A673 (cell line): ENCODE data around the gene RERE. TPM values are rescaled to one million over a fixed set of nuclear protein-coding genes. Genes with fewer than 3 reads are reported as not detected.

Experiments
- BruUV-seq: library from RNA; stranded (reverse); fragments of 400-500 nt; replicated peaks from 2 replicates; lab custom pipeline; 2021; lab: Mats Ljungman, UMichigan
- CTCF ChIA-PET: fragments of 300-600 bp; sonication (Branson Sonifier 250); formaldehyde crosslinking; loops from one replicate; lab custom pipeline; 2022; ENCODE audit warnings: antibody characterized with exemption; lab: Charles Lee
- POLR2A ChIA-PET: fragments of 300-600 bp; sonication (Branson Sonifier 250); formaldehyde crosslinking; loops from one replicate; lab custom pipeline; 2022; ENCODE audit warnings: antibody characterized with exemption; ENCODE audit not compliant: low non-redundant PET; lab: Charles Lee
- DNase-seq: peaks from one replicate; pipeline ENCODE4 v3.0.0-alpha.2; 2015; ENCODE audit warnings: low spot score
- H3K27ac ChIP-seq: fragments of 200-600 bp; sonication (generic); 2 replicates; pipeline ENCODE4 v1.5.1; 2016; ENCODE audit warnings: mixed run types, low read depth, mild to moderate bottlenecking, mixed read lengths, antibody characterized with exemption, low read length; ENCODE audit not compliant: poor library complexity, severe bottlenecking
- H3K27me3 ChIP-seq: fragments of 200-600 bp; sonication (generic); replicated peaks from 2 replicates; pipeline ENCODE4 v1.6.1; 2017; ENCODE audit warnings: mixed run types, low read depth, mild to moderate bottlenecking, mixed read lengths, antibody characterized with exemption, low read length; ENCODE audit not compliant: insufficient read depth, poor library complexity
- H3K36me3 ChIP-seq: fragments of 200-600 bp; sonication (generic); 2 replicates; pipeline ENCODE4 v1.6.1; 2016; ENCODE audit warnings: mixed run types, mild to moderate bottlenecking, mixed read lengths, antibody characterized with exemption, low read length; ENCODE audit not compliant: insufficient read depth, poor library complexity, severe bottlenecking
- H3K4me1 ChIP-seq: fragments of 200-600 bp; sonication (generic); 2 replicates; pipeline ENCODE4 v1.6.1; 2017; ENCODE audit warnings: mixed run types, mild to moderate bottlenecking, mixed read lengths, antibody characterized with exemption, low read length; ENCODE audit not compliant: insufficient read depth, poor library complexity, severe bottlenecking
- H3K4me3 ChIP-seq: fragments of 200-600 bp; sonication (generic); 2 replicates; pipeline ENCODE4 v1.5.1; 2016; ENCODE audit warnings: low read depth, mixed run types, mild to moderate bottlenecking, mixed read lengths, low read length; ENCODE audit not compliant: poor library complexity, severe bottlenecking
- H3K9me3 ChIP-seq: fragments of 200-600 bp; sonication (generic); 2 replicates; pipeline ENCODE4 v1.6.1; 2016; ENCODE audit warnings: mixed run types, low read depth, mild to moderate bottlenecking, mixed read lengths, antibody characterized with exemption, low read length; ENCODE audit not compliant: poor library complexity, severe bottlenecking
- EZH2 ChIP-seq: fragments of 200-600 bp; sonication (generic); IDR thresholded peaks from 2 replicates; pipeline ENCODE4 v1.6.1; 2017; ENCODE audit warnings: borderline replicate concordance, low read depth, mild to moderate bottlenecking, mixed read lengths, antibody characterized with exemption, low read length; ENCODE audit not compliant: poor library complexity, severe bottlenecking
- intact Hi-C: fragments of 100-400 bp; cut with micrococcal nuclease; formaldehyde crosslinking; loops from one replicate; pipeline ENCODE4 v1.10.0; 2022; ENCODE audit not compliant: unreplicated experiment
- total RNA-seq: library from RNA; stranded (reverse); gene quantifications from 2 replicates; pipeline ENCODE4 v1.2.3, GENCODE V29; 2021
- TF ChIP-seq, protein P1 (sequence below): fragments of 300-800, 200-600 bp; sonication (generic); conservative IDR thresholded peaks from 2 replicates; pipeline ENCODE4 v1.5.1; 2017; ENCODE audit warnings: low read depth, mild to moderate bottlenecking, antibody characterized with exemption, low read length, moderate library complexity, mixed read lengths

The RERE gene
- total RNA-seq, 1 experiment from 2014 or later, result 188 TPM

GRCh38 chr1:8329439-8329838, 488.0 kb downstream of the RERE start:
- BruUV-seq, result no TSS peak
- TF ChIP-seq, protein P1, sequence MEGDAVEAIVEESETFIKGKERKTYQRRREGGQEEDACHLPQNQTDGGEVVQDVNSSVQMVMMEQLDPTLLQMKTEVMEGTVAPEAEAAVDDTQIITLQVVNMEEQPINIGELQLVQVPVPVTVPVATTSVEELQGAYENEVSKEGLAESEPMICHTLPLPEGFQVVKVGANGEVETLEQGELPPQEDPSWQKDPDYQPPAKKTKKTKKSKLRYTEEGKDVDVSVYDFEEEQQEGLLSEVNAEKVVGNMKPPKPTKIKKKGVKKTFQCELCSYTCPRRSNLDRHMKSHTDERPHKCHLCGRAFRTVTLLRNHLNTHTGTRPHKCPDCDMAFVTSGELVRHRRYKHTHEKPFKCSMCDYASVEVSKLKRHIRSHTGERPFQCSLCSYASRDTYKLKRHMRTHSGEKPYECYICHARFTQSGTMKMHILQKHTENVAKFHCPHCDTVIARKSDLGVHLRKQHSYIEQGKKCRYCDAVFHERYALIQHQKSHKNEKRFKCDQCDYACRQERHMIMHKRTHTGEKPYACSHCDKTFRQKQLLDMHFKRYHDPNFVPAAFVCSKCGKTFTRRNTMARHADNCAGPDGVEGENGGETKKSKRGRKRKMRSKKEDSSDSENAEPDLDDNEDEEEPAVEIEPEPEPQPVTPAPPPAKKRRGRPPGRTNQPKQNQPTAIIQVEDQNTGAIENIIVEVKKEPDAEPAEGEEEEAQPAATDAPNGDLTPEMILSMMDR, result no peak
- no peak for TF ChIP-seq EZH2
- no peak for DNase-seq
- H3K27me3 ChIP-seq, result no peaks in the 10 kb centered on the region
- no peaks in the 10 kb centered on the region for H3K9me3 ChIP-seq
- CTCF ChIA-PET, result no interaction called here
- no peak overlapping the region for H3K4me3 ChIP-seq
- H3K27ac ChIP-seq, result no peak overlapping the region
- H3K4me1 ChIP-seq, result no peaks in the 10 kb centered on the region
- H3K36me3 ChIP-seq, result no peaks in the 10 kb centered on the region
- intact Hi-C loops, result no loop called here
- POLR2A ChIA-PET, result no interaction called here

GRCh38 chr1:8328271-8328670, 489.2 kb downstream of the RERE start:
- H3K27ac ChIP-seq, result no peak overlapping the region
- ChIA-PET CTCF (no interaction called here), POLR2A (no interaction called here)
- no peaks in the 10 kb centered on the region for H3K9me3 ChIP-seq
- intact Hi-C loops, result no loop called here
- BruUV-seq, result no TSS peak
- TF ChIP-seq EZH2, result no peak
- TF ChIP-seq, protein P1, result no peak
- no peaks in the 10 kb centered on the region for H3K4me1 ChIP-seq
- no peaks in the 10 kb centered on the region for H3K27me3 ChIP-seq
- H3K36me3 ChIP-seq, result no peaks in the 10 kb centered on the region
- H3K4me3 ChIP-seq, result no peak overlapping the region
- DNase-seq, result no peak

DNA sequence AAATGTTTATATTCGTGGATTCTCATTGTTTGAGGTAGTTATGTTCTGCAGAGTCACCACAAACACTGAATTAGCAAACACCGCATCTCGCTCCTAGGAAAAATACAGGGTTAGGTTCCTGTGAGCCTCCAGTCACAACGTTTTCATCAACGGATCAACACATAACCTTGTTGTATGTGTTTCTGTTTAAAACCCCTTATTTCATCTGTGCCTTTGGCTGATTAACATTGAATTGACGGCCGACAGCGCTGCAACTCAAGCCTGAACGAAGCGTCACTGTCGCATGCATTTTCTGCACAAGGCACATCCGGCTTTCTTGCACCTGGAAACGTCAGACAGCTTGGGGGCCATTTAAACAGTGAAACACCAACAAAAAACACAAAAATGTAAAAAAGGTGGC, 491.2 kb downstream of the RERE start:
- POLR2A ChIA-PET, result no interaction called here
- no TSS peak for BruUV-seq
- no peak overlapping the region for H3K27ac ChIP-seq
- H3K36me3 ChIP-seq, result no peaks in the 10 kb centered on the region
- TF ChIP-seq, protein P1, result no peak
- TF ChIP-seq EZH2, result no peak
- no peak for DNase-seq
- no peaks in the 10 kb centered on the region for H3K27me3 ChIP-seq
- CTCF ChIA-PET, result no interaction called here
- no peak overlapping the region for H3K4me3 ChIP-seq
- no peaks in the 10 kb centered on the region for H3K4me1 ChIP-seq
- H3K9me3 ChIP-seq, result no peaks in the 10 kb centered on the region
- intact Hi-C loops, result no loop called here
